GM12801 (cell line): ENCODE data around the gene TRPM8.

ENCODE experiments used
- TF ChIP-seq, protein P1 (sequence below): IDR thresholded peaks from one replicate; pipeline ENCODE4 v1.5.1; 2011; ENCODE audit warnings: control low read depth; ENCODE audit not compliant: insufficient read length; ENCODE audit errors: extremely low read depth

TRPM8 gene

DNA sequence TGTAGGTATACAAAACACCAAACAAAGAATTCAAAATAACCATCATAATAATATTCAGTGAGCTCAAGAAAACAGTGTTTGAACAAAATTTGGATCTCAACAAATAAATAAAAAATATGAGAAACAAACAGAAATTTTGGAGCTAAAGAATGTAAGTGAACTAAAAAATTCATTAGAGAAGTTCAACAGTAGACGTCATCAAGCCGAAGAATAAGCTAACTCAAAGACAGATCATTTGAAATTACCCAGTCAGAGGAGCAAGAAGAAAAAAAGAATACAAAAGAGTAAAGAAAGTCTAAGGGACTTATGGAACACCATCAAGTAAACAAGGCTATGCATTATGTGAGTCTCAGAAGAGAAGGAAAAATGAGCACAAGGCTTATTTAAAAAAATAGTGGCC lies 116.7 kb downstream of the TRPM8 start:
- TF ChIP-seq, protein P1, sequence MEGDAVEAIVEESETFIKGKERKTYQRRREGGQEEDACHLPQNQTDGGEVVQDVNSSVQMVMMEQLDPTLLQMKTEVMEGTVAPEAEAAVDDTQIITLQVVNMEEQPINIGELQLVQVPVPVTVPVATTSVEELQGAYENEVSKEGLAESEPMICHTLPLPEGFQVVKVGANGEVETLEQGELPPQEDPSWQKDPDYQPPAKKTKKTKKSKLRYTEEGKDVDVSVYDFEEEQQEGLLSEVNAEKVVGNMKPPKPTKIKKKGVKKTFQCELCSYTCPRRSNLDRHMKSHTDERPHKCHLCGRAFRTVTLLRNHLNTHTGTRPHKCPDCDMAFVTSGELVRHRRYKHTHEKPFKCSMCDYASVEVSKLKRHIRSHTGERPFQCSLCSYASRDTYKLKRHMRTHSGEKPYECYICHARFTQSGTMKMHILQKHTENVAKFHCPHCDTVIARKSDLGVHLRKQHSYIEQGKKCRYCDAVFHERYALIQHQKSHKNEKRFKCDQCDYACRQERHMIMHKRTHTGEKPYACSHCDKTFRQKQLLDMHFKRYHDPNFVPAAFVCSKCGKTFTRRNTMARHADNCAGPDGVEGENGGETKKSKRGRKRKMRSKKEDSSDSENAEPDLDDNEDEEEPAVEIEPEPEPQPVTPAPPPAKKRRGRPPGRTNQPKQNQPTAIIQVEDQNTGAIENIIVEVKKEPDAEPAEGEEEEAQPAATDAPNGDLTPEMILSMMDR: no peak

DNA sequence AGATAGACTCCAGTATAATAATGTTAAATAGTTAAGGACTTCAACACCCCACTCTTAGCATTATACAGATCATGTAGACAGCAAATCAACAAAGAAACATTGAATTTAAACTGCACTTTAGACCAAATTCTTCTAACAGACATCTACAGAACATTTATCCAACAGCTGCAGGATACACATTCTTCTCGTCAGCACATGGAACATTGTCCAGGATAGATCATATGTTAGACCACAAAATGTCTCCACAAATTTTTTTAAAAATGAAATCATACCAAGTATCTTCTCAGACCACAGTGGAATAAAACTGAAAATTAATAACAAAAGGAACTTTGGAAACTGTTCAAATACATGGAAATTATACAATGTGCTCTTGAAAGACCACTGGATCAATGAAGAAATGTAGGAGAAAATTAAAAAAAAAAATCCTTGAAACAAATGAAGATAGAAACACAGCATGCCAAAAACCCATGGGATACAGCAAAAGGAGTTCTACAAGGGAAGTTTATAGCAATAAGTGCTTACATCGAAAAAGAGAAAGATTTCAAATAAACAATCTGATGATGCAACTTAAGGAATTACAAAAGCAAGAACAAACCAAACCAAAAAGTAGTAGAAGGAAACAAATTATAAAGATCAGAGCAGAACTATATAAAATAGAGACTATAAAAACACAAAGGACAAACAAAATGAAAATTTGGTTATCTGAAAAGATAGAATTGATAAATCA lies 121.1 kb downstream of the TRPM8 start:
- TF ChIP-seq, protein P1: no peak

DNA sequence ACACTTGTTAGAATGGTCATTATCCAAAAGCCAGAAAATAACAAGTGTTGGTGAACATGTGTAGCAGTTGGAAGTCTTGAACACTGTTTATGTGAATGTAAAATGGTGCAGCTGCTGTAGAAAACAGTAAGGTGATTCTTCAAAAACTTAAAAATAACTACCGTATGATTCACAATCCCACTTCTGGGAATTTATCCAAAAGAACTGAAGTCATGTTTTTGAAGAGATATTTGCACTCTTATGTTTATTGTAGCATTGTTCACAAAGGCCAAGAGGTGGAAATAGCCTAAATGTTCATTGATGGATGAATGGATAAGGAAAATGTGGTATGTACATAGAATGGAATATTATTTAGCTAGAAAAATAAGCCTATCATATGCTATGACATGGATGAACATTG lies 127.0 kb downstream of the TRPM8 start:
- TF ChIP-seq, protein P1: no peak

DNA sequence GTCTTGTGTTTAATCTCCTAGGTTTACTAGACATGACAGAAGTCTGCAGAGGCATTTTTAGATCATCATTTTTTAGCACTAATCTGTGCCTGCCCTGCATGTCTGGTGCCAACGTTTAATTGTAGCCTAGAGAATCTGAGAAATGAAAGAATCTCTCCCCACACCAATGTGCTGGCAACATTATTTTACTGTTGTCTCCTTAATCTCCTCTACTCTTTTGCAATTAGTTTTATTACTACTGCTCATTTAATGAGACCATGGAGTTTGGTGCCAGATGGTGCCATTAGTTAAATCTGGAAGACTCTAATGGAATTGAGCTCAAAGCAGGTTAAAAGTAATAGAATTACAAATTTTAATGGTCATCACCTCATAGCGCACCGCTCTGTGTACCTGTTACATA lies 129.3 kb downstream of the TRPM8 start:
- TF ChIP-seq, protein P1: no peak

DNA sequence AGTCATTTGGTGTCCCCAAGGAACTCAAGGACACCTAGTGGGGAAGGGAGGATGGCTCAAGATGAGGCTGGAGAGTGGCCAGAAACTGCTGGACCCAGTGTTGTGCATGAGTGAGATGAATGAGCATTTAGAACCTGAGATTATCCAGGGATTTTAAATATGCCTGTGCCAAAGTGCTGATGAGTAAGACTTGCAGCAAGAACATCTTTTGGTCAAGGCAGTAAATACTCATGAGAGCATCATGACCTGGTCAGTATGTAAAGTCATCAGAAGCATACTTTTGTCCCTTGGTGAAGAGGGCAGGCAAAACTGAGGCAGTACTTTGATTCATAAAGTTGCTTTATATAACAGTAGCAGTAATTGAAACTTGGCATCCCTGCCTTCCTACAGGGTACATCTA lies 130.2 kb downstream of the TRPM8 start:
- TF ChIP-seq, protein P1: no peak

DNA sequence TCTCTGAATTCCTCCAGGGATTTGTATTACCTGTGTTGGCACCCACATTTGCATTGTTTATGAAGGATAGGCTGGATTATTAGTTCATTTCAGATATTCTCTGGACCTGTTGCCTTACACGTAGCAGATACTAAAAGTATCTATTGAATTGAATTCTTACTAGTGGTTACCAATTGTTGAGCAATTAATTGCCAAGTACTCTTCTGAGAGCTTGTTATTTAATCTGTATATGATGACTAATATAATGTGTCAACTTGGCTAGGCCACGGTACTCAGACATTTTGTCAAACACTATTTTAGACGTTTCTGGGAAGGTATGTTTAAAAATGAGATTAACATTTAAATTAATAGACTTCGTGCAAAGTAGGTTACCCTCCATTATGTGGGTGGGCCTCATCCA lies 130.9 kb downstream of the TRPM8 start:
- TF ChIP-seq, protein P1: no peak

DNA sequence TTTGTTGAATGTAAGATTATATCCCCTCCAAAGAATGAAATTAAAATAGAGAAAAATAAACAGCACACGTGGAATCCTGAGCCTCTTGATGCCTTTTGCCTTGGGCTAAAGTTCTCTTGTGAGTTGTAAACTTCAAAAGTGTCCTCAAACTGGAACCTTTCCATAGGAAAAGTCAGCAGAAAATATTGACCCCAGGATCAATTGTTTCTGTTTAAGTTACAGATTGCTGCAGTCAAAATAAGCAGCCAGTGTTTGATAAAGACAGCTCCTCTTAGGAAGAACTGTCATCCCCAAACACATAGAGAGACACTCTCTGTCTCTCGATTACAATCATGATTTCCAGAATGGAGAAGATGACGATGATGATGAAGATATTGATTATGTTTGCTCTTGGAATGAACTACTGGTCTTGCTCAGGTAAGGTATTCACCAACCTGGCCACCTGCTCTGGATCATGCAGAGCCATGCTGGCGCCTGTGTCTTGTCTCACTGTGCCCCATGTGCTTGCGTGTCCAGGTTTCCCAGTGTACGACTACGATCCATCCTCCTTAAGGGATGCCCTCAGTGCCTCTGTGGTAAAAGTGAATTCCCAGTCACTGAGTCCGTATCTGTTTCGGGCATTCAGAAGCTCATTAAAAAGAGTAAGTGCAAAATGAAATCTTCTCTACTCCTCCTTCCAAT lies 133.4 kb downstream of the TRPM8 start, which contains the start of gene SPP2:
SPP2 (plus strand) TSS at position 248 of the 681 bp plus-strand sequence; CDS start at position 333, 85 bp downstream.
- TF ChIP-seq, protein P1: no peak
